ENCODE measurements around the gene BMPR1B. TPM values are rescaled to one million over a fixed set of nuclear protein-coding genes. Genes with fewer than 3 reads are reported as not detected.

Gene BMPR1B
- polyA plus RNA-seq, 3 donors from 2014 or later: not detected

DNA sequence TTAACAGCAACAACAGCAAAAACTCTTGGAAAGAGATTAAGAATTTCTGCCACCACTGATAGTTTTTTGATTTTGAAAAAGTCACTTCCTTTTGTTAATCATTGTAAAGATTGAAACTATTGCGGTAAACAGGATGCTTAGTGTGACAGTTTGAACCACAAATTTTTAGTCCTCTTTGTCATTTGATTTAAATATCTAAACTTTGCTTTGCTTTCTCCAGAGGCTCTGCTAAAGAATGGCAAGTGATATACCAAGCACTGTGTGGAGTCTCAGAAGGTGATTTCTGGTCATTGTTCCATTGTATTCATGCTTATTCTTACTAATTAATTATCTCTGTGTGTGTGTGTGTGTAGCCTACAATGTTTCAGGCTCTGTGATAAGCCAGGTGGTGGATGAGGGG, 155.6 kb downstream of the BMPR1B start:
- Mint-ChIP-seq H3K9me3 (peaks cover 2 to 17% (median 9%) of the 10 kb centered on the region in 6 donors), H3K4me1 (peaks cover 12 to 27% of the 10 kb centered on the region in 2 donors), H3K4me3 (peak overlapping the region in 1 of 5 donors; percentile 33), H3K36me3 (peaks cover 0 to 8% (median 0%) of the 10 kb centered on the region in 3 donors), H3K27ac (peak overlapping the region in 1 of 6 donors; percentile 57), H3K27me3 (ENCODE audit: low read depth in 3 of 3) (peaks cover 0 to 3% (median 2%) of the 10 kb centered on the region in 3 donors)
- peak in 1 of 3 donors; percentile 1 for DNase-seq

DNA sequence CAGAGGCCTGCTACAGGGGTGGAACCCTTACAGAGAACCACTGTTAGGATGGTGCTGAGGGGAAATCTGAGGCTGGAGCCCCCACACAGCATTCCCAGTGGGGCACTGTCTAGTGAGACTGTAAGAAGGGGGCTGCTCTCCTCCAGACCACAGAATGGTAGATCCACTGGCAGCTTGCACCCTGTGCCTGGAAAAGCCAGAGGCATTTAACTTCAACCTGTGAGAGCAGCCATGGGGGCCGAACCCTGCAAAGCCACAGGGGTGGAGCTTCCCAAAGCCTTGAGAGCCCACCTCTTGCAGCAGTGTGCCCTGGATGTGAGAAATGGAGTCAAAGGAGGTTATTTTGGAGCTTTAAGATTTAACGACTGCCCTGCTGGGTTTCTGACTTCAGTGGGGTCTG, 159.4 kb downstream of the BMPR1B start:
- H3K27ac Mint-ChIP-seq: no peak overlapping the region
- no peak for DNase-seq
- H3K9me3 Mint-ChIP-seq: peaks cover 2 to 17% (median 9%) of the 10 kb centered on the region in 6 donors
- H3K4me1 Mint-ChIP-seq: peaks cover 12 to 20% of the 10 kb centered on the region in 2 donors
- peaks cover 0 to 2% (median 2%) of the 10 kb centered on the region in 3 donors for H3K27me3 Mint-ChIP-seq (ENCODE audit: low read depth in 3 of 3)
- H3K36me3 Mint-ChIP-seq: peaks cover 0 to 8% (median 0%) of the 10 kb centered on the region in 3 donors
- no peak overlapping the region for H3K4me3 Mint-ChIP-seq

DNA sequence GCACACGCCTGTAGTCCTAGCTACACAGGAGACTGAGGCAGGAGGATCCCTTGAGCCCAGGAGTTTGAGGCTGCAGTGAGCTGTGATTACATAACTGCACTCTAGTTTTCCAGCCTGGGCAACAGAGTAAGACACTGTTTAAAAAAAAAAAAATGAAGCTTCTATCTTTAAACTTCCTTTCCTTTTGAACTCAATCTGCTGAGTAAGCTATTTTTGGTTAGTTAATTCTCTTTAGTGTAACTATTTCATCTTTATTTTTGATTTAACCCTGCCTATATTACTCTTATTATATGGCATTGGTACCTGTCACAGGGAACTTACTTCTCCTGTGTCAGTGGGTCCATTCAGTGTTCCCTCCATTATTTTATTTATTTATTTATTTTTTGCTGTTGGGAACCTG, 160.8 kb downstream of the BMPR1B start:
- H3K27me3 Mint-ChIP-seq (ENCODE audit: low read depth in 3 of 3): peaks cover 0 to 2% (median 2%) of the 10 kb centered on the region in 3 donors
- H3K27ac Mint-ChIP-seq: no peak overlapping the region
- peaks cover 0 to 8% (median 0%) of the 10 kb centered on the region in 3 donors for H3K36me3 Mint-ChIP-seq
- peaks cover under 1 to 6% of the 10 kb centered on the region in 2 donors for H3K4me1 Mint-ChIP-seq
- no peak for DNase-seq
- H3K9me3 Mint-ChIP-seq: peaks cover 2 to 16% (median 9%) of the 10 kb centered on the region in 6 donors
- H3K4me3 Mint-ChIP-seq: no peak overlapping the region

DNA sequence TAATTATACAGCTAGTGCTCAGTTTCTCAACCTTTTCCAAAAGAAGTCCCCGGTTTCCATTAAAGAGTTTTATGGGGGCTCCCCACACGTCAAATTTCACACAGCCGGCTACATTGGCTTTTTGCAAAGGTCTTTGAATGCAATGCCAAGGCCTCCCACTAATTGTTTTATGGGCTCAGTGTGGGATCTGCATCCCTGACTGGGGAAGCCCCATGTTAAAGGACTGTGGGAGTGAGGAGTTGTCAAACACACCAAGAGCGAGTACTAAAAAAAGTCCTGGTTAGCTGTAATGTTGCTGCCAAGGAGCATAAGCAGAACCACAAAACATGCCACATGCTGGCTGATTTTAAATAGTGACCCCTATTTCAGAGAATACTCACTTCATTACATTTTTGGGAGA, 162.6 kb downstream of the BMPR1B start:
- DNase-seq: no peak
- Mint-ChIP-seq H3K27me3 (ENCODE audit: low read depth in 3 of 3) (peaks cover 0 to 2% (median 0%) of the 10 kb centered on the region in 3 donors), H3K27ac (no peak overlapping the region), H3K4me1 (no peaks in the 10 kb centered on the region), H3K9me3 (peaks cover 2 to 16% (median 9%) of the 10 kb centered on the region in 6 donors), H3K4me3 (no peak overlapping the region), H3K36me3 (peaks cover 0 to 8% (median 0%) of the 10 kb centered on the region in 3 donors)

DNA sequence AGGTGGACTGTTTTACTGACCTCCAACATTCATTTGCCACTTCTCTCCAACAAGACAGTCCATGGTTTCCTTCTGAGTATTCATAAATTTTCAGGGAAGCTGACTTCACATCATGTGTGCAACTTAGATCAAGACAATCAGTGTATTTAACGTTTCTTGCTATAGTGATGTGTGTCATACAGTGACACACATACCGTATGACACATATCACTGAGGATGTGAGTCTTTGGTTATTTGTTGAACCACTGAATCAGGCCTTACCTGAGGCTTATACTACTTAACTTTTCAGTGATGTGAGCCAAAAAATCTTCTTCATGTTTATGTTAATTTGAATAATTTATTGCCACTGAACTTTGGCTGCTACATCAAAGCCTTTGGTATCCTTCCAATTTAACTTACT, 166.8 kb downstream of the BMPR1B start:
- DNase-seq: no peak
- peaks cover 0 to 2% (median 0%) of the 10 kb centered on the region in 3 donors for H3K27me3 Mint-ChIP-seq (ENCODE audit: low read depth in 3 of 3)
- no peaks in the 10 kb centered on the region for H3K36me3 Mint-ChIP-seq
- H3K4me1 Mint-ChIP-seq: no peaks in the 10 kb centered on the region
- H3K9me3 Mint-ChIP-seq: peaks cover 0 to 2% (median 0%) of the 10 kb centered on the region in 6 donors
- H3K27ac Mint-ChIP-seq: no peak overlapping the region
- H3K4me3 Mint-ChIP-seq: no peak overlapping the region

DNA sequence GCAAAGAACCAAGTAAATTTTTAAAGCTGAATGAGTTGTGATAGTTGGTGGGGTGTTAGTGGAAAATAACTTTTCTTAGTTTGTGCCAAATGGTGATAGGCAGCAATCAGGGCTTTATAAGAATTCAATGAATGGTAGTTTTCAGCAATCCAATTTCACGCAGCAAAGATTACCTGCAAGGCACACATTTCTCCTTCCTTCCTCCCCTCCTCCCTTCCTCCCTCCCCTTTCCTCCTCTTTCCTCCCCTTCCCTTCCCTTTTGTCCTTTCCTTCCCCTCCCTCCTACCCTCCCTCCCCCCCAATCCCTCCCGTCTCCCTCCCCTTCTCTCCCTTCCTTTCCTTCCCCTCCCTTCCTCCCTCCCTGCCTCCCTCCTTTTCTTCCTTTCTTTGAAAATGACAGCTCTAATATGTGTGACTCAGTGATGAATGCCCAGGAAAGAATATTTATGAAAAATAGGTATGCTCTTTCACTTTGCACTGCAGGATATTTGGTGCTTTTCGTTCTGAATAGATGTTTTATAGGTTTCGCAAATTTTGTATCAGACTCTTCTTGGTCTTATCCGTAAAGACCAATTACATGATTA, 168.1 kb downstream of the BMPR1B start:
- no peak overlapping the region for H3K27ac Mint-ChIP-seq
- no peaks in the 10 kb centered on the region for H3K27me3 Mint-ChIP-seq (ENCODE audit: low read depth in 3 of 3)
- H3K4me3 Mint-ChIP-seq: no peak overlapping the region
- no peaks in the 10 kb centered on the region for H3K36me3 Mint-ChIP-seq
- H3K9me3 Mint-ChIP-seq: peaks cover 0 to 2% (median 0%) of the 10 kb centered on the region in 6 donors
- DNase-seq: no peak
- H3K4me1 Mint-ChIP-seq: no peaks in the 10 kb centered on the region

DNA sequence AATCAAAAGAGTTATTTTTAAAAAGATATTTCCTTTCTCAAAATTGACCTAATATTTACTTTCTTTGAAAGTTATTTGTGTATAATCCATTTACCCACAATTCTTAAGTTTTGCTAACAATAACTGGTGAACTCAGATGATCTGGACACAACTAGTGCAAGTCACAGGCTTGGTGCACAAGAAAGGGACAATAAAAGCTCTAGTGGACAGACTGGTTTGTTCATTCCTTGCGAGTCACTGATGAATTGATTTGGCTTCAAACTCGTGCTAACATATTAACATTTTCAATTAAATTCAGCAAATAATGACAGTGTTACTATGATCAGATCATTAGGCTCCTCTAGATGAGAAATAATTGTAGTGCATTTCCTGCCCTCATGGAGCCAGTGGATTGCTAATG, 169.2 kb downstream of the BMPR1B start:
- no peak for DNase-seq
- Mint-ChIP-seq H3K4me1 (no peaks in the 10 kb centered on the region), H3K36me3 (no peaks in the 10 kb centered on the region), H3K27me3 (ENCODE audit: low read depth in 3 of 3) (peaks cover 0 to 2% (median 0%) of the 10 kb centered on the region in 3 donors), H3K4me3 (no peak overlapping the region), H3K9me3 (peaks cover 0 to 2% (median 0%) of the 10 kb centered on the region in 6 donors), H3K27ac (no peak overlapping the region)

DNA sequence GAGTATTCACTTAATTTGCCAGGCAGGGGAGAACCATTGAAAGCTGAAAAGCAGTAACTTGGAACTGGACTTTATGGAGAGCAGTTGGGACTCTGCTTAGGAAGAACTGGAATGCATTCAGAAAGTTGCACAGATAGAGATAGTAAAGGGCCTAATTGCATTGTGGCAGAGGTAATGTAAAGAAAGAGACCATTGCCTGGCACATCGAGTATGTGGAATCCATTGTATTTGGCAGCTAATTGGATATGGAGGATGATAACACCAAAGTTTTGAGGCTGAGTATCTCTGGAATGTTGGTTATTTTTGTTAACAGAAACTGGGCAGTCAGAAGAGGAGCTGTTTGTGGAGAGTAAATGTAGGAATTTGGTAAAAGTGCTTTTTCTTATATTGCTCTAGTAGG, 169.9 kb downstream of the BMPR1B start:
- Mint-ChIP-seq H3K4me3 (no peak overlapping the region), H3K9me3 (peaks cover 0 to 2% (median 0%) of the 10 kb centered on the region in 6 donors), H3K27me3 (ENCODE audit: low read depth in 3 of 3) (peaks cover 0 to 2% (median 0%) of the 10 kb centered on the region in 3 donors), H3K27ac (no peak overlapping the region), H3K36me3 (no peaks in the 10 kb centered on the region), H3K4me1 (no peaks in the 10 kb centered on the region)
- no peak for DNase-seq

DNA sequence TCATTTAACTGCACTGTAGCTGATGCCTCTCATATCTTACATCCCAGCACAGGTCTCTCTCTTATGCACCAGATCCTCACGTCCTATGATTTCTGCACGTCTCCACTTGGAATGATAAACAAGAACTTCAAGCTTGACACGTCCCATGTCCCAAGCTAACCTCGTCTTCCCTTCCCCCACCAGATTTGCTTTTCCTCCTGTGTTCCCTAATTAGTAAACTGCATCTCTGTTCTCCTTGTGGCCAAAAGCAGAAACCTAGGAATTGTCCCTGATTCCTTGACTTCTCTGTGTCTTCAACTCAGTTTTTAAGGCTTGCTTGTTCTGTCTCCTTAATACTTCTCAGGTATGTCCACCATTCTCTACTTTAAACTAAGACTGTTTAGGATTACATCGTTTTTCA, 171.9 kb downstream of the BMPR1B start:
- no peak overlapping the region for H3K4me3 Mint-ChIP-seq
- no peaks in the 10 kb centered on the region for H3K36me3 Mint-ChIP-seq
- H3K9me3 Mint-ChIP-seq: peaks cover 0 to 2% (median 0%) of the 10 kb centered on the region in 6 donors
- no peak overlapping the region for H3K27ac Mint-ChIP-seq
- DNase-seq: no peak
- H3K4me1 Mint-ChIP-seq: no peaks in the 10 kb centered on the region
- H3K27me3 Mint-ChIP-seq (ENCODE audit: low read depth in 3 of 3): peaks cover 0 to 2% (median 1%) of the 10 kb centered on the region in 3 donors

DNA sequence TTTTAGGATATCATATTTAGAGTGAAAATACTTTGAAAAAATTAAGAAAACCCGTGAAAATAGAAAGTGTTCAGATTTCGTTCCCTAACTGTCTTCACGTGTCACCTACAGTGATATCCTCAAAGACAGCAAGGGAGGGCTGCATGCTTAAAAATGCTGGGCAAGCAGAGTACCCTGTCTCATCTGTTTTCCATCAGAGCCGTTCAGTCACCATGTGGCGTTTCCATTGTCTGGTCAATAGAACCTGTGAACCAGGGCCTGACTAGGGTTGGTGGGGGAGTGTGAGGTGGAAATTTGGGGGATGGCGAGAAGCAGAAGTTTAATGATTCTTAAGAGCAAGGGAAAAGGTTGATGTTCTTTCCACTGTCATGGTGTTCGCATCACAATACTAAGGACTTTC, 173.9 kb downstream of the BMPR1B start:
- peaks cover 0 to 7% (median 0%) of the 10 kb centered on the region in 6 donors for H3K9me3 Mint-ChIP-seq
- H3K36me3 Mint-ChIP-seq: no peaks in the 10 kb centered on the region
- no peaks in the 10 kb centered on the region for H3K4me1 Mint-ChIP-seq
- DNase-seq: no peak
- no peak overlapping the region for H3K4me3 Mint-ChIP-seq
- H3K27me3 Mint-ChIP-seq (ENCODE audit: low read depth in 3 of 3): peaks cover 0 to 2% (median 1%) of the 10 kb centered on the region in 3 donors
- H3K27ac Mint-ChIP-seq: no peak overlapping the region

DNA sequence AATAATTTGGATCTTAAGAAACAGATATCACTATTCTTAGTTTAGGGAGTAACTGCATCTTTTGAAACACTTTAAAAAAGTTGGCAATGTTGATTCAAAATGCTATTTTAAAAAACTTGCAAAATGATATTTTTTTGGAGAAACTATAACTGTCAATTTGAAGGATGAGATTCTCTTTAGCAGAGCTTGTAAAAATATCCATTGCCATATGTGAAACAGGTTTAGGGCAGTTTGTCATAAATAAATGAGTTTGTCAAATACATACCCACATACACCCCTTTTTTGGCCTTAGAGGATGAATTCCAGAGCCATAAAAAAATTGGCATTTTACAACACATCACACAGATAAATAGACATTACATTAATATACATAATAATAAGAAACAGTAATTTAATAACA, 174.6 kb downstream of the BMPR1B start:
- Mint-ChIP-seq H3K36me3 (no peaks in the 10 kb centered on the region), H3K4me3 (no peak overlapping the region), H3K4me1 (no peaks in the 10 kb centered on the region), H3K27ac (no peak overlapping the region), H3K27me3 (ENCODE audit: low read depth in 3 of 3) (peaks cover 0 to 2% (median 1%) of the 10 kb centered on the region in 3 donors), H3K9me3 (peaks cover 0 to 7% (median 0%) of the 10 kb centered on the region in 6 donors)
- DNase-seq: no peak

DNA sequence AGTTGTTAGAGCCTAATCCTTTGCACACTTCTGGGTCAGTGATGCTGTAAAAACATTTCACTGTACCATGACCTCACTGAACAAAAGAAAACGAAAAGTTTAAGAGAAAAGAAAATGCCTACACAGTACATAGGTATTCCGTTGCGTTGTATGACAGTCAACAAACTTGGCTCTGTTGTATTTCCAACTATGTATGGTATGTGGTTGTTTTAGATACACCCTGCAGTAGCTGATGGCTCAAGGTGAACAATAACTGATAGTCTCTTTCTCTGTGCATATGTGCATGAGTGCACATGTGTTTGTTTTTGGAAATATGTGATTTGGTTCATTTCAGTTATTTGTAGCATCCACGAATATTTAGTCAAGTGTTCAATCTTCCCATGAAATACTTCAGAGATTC, 176.0 kb downstream of the BMPR1B start:
- Mint-ChIP-seq H3K27ac (no peak overlapping the region), H3K27me3 (ENCODE audit: low read depth in 3 of 3) (peaks cover 0 to 2% (median 1%) of the 10 kb centered on the region in 3 donors), H3K9me3 (peaks cover 0 to 5% (median under 1%) of the 10 kb centered on the region in 6 donors), H3K4me1 (no peaks in the 10 kb centered on the region), H3K36me3 (no peaks in the 10 kb centered on the region), H3K4me3 (no peak overlapping the region)
- DNase-seq: no peak

DNA sequence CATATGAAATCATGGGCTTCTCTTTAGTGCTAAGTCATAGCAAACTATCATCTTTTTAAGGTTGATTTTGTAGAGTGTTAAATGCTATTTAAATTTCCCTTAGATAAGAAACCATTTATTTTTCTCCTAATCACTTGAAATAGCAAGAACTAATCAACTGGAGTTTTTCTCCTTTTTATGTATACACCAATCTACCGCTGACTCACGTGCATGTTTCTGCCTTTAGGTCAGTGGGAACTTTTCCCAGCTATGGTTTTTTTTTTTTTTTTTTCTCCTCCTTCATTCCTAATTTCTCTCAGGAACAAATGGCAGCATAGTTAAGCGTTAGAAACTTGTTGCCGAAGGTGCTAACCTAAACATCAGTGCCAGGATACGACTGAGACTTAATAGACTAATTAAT, 176.4 kb downstream of the BMPR1B start:
- no peak overlapping the region for H3K4me3 Mint-ChIP-seq
- H3K27ac Mint-ChIP-seq: no peak overlapping the region
- no peaks in the 10 kb centered on the region for H3K36me3 Mint-ChIP-seq
- H3K4me1 Mint-ChIP-seq: no peaks in the 10 kb centered on the region
- peaks cover 0 to 2% (median 1%) of the 10 kb centered on the region in 3 donors for H3K27me3 Mint-ChIP-seq (ENCODE audit: low read depth in 3 of 3)
- no peak for DNase-seq
- peaks cover 0 to 5% (median under 1%) of the 10 kb centered on the region in 6 donors for H3K9me3 Mint-ChIP-seq

DNA sequence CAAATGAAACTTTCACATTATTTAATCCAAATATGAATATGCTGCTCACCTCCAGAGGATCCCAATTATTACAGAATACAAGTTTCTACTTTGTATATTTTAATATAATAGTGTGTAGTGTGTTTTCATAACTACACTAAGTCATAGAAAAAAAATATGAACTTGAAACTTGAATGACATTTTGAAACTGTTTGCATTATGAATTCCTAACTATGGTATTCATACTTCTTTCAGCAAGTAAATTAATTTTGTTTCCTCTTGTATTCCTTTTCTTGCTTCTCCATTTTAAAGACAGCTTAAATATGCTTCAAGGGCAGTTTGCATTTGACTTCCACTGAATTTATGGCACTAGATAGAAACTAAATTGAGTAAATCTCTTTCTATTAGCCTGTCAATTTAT, 177.1 kb downstream of the BMPR1B start:
- DNase-seq: no peak
- peaks cover 0 to 4% (median 1%) of the 10 kb centered on the region in 3 donors for H3K27me3 Mint-ChIP-seq (ENCODE audit: low read depth in 3 of 3)
- peaks cover 0 to 5% (median under 1%) of the 10 kb centered on the region in 6 donors for H3K9me3 Mint-ChIP-seq
- H3K36me3 Mint-ChIP-seq: no peaks in the 10 kb centered on the region
- no peaks in the 10 kb centered on the region for H3K4me1 Mint-ChIP-seq
- H3K4me3 Mint-ChIP-seq: no peak overlapping the region
- H3K27ac Mint-ChIP-seq: no peak overlapping the region

DNA sequence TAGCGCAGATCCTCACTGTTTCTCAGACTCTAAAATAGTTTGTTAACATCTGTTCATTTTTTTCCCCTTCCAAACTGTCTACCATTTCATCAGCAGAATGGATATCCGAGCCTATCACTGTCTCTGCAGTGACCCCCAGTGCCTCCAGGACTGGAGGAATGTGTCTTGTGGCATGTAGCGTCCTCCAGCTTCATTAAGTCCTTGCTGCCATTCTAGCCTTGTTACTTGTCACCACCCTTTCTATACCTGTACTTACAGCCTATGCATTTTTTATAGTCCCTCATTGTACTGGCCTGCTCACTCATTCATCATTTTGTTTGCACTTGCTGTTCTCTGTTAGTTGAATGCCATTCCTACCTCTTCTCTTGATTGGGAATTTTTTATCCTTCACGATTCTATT, 179.1 kb downstream of the BMPR1B start:
- Mint-ChIP-seq H3K27me3 (ENCODE audit: low read depth in 3 of 3) (peaks cover 0 to 1% (median 1%) of the 10 kb centered on the region in 3 donors), H3K4me3 (no peak overlapping the region), H3K27ac (no peak overlapping the region), H3K9me3 (peaks cover 0 to 5% (median under 1%) of the 10 kb centered on the region in 6 donors), H3K36me3 (no peaks in the 10 kb centered on the region), H3K4me1 (no peaks in the 10 kb centered on the region)
- no peak for DNase-seq
